Activated naive CD8-positive, alpha-beta T cell (primary cell): ENCODE data around the gene NPTX1.
"Not testable (repeated sequence)": the region's sequence is repeated elsewhere in the genome, so short reads cannot be mapped to it uniquely, and the experiment has no call there.

Source experiments
- H3K27ac Mint-ChIP-seq: one replicate; pipeline ENCODE4 v1.8.0; 2021; ENCODE audit warnings: mixed read lengths
- H3K27me3 Mint-ChIP-seq: one replicate; pipeline ENCODE4 v1.8.0; 2021; ENCODE audit warnings: mixed read lengths
- H3K36me3 Mint-ChIP-seq: one replicate; pipeline ENCODE4 v1.8.0; 2021; ENCODE audit warnings: mixed read lengths
- H3K4me1 Mint-ChIP-seq: one replicate; pipeline ENCODE4 v1.8.0; 2021; ENCODE audit warnings: low read depth, mixed read lengths
- H3K4me3 Mint-ChIP-seq: one replicate; pipeline ENCODE4 v1.8.0; 2021; ENCODE audit warnings: mild to moderate bottlenecking, mixed read lengths
- H3K9me3 Mint-ChIP-seq: one replicate; pipeline ENCODE4 v1.8.0; 2021; ENCODE audit warnings: low read depth, mixed read lengths

The NPTX1 gene

GRCh38 chr17:80510132-80510531 is 33.7 kb upstream of the NPTX1 start:
- Mint-ChIP-seq H3K4me3 (no peak overlapping the region), H3K36me3 (no peaks in the 10 kb centered on the region), H3K27ac (no peak overlapping the region)

GRCh38 chr17:80509311-80509710 is 32.9 kb upstream of the NPTX1 start:
- no peaks in the 10 kb centered on the region for H3K4me1 Mint-ChIP-seq
- no peaks in the 10 kb centered on the region for H3K9me3 Mint-ChIP-seq
- H3K27ac Mint-ChIP-seq: no peak overlapping the region
- no peaks in the 10 kb centered on the region for H3K36me3 Mint-ChIP-seq
- peaks cover 3% of the 10 kb centered on the region for H3K27me3 Mint-ChIP-seq
- H3K4me3 Mint-ChIP-seq: no peak overlapping the region

More at GRCh38 chr17:80510132-80510531, 33.7 kb upstream of the NPTX1 start:
- H3K4me1 Mint-ChIP-seq: no peaks in the 10 kb centered on the region
- no peaks in the 10 kb centered on the region for H3K9me3 Mint-ChIP-seq
- peaks cover 2% of the 10 kb centered on the region for H3K27me3 Mint-ChIP-seq

- no peaks in the 10 kb centered on the region for H3K9me3 Mint-ChIP-seq
- no peaks in the 10 kb centered on the region for H3K4me1 Mint-ChIP-seq
Measured at GRCh38 chr17:80507965-80508364, 31.6 kb upstream of the NPTX1 start.

GRCh38 chr17:80507177-80507576 is 30.8 kb upstream of the NPTX1 start:
- H3K27me3 Mint-ChIP-seq, H3K9me3 Mint-ChIP-seq, H3K36me3 Mint-ChIP-seq, H3K27ac Mint-ChIP-seq, H3K4me3 Mint-ChIP-seq, H3K4me1 Mint-ChIP-seq: not testable (repeated sequence)

More at GRCh38 chr17:80507965-80508364, 31.6 kb upstream of the NPTX1 start:
- no peak overlapping the region for H3K4me3 Mint-ChIP-seq
- H3K27me3 Mint-ChIP-seq: peaks cover 2% of the 10 kb centered on the region
- no peak overlapping the region for H3K27ac Mint-ChIP-seq
- no peaks in the 10 kb centered on the region for H3K36me3 Mint-ChIP-seq

GRCh38 chr17:80504686-80505413 is 28.4 kb upstream of the NPTX1 start:
- H3K27me3 Mint-ChIP-seq: peaks cover 2% of the 10 kb centered on the region
- H3K27ac Mint-ChIP-seq: no peak overlapping the region
- no peaks in the 10 kb centered on the region for H3K4me1 Mint-ChIP-seq
- H3K4me3 Mint-ChIP-seq: no peak overlapping the region
- no peaks in the 10 kb centered on the region for H3K36me3 Mint-ChIP-seq
- no peaks in the 10 kb centered on the region for H3K9me3 Mint-ChIP-seq

GRCh38 chr17:80503921-80504320 is 27.5 kb upstream of the NPTX1 start:
- no peaks in the 10 kb centered on the region for H3K4me1 Mint-ChIP-seq
- no peak overlapping the region for H3K27ac Mint-ChIP-seq
- peaks cover 2% of the 10 kb centered on the region for H3K27me3 Mint-ChIP-seq
- H3K36me3 Mint-ChIP-seq: no peaks in the 10 kb centered on the region
- H3K4me3 Mint-ChIP-seq: no peak overlapping the region
- H3K9me3 Mint-ChIP-seq: no peaks in the 10 kb centered on the region

GRCh38 chr17:80503031-80503430 is 26.6 kb upstream of the NPTX1 start:
- no peaks in the 10 kb centered on the region for H3K36me3 Mint-ChIP-seq
- peaks cover 2% of the 10 kb centered on the region for H3K27me3 Mint-ChIP-seq
- H3K4me3 Mint-ChIP-seq: no peak overlapping the region
- H3K9me3 Mint-ChIP-seq: no peaks in the 10 kb centered on the region
- H3K4me1 Mint-ChIP-seq: no peaks in the 10 kb centered on the region
- no peak overlapping the region for H3K27ac Mint-ChIP-seq

GRCh38 chr17:80502578-80502877 is 26.1 kb upstream of the NPTX1 start:
- no peak overlapping the region for H3K4me3 Mint-ChIP-seq
- no peaks in the 10 kb centered on the region for H3K9me3 Mint-ChIP-seq
- peaks cover 4% of the 10 kb centered on the region for H3K4me1 Mint-ChIP-seq
- H3K36me3 Mint-ChIP-seq: no peaks in the 10 kb centered on the region
- no peak overlapping the region for H3K27ac Mint-ChIP-seq
- peaks cover 2% of the 10 kb centered on the region for H3K27me3 Mint-ChIP-seq

GRCh38 chr17:80501741-80502577 is 25.6 kb upstream of the NPTX1 start:
- no peak overlapping the region for H3K27ac Mint-ChIP-seq
- no peaks in the 10 kb centered on the region for H3K36me3 Mint-ChIP-seq
- H3K9me3 Mint-ChIP-seq: no peaks in the 10 kb centered on the region
- H3K4me3 Mint-ChIP-seq: no peak overlapping the region
- H3K27me3 Mint-ChIP-seq: peaks cover 2% of the 10 kb centered on the region
- H3K4me1 Mint-ChIP-seq: peaks cover 7% of the 10 kb centered on the region

- Mint-ChIP-seq H3K4me1 (peaks cover 7% of the 10 kb centered on the region), H3K9me3 (no peaks in the 10 kb centered on the region), H3K36me3 (no peaks in the 10 kb centered on the region), H3K27me3 (peaks cover 1% of the 10 kb centered on the region), H3K4me3 (no peak overlapping the region), H3K27ac (no peak overlapping the region)
Measured at GRCh38 chr17:80499961-80500665, 23.7 kb upstream of the NPTX1 start.

GRCh38 chr17:80499560-80499959 is 23.2 kb upstream of the NPTX1 start:
- no peaks in the 10 kb centered on the region for H3K9me3 Mint-ChIP-seq

GRCh38 chr17:80498920-80499410 is 22.6 kb upstream of the NPTX1 start:
- Mint-ChIP-seq H3K4me3 (no peak overlapping the region), H3K4me1 (peaks cover 7% of the 10 kb centered on the region), H3K27me3 (no peaks in the 10 kb centered on the region), H3K36me3 (no peaks in the 10 kb centered on the region), H3K27ac (no peak overlapping the region), H3K9me3 (no peaks in the 10 kb centered on the region)

More at GRCh38 chr17:80499560-80499959, 23.2 kb upstream of the NPTX1 start:
- H3K27ac Mint-ChIP-seq: no peak overlapping the region
- no peaks in the 10 kb centered on the region for H3K36me3 Mint-ChIP-seq
- peaks cover 7% of the 10 kb centered on the region for H3K4me1 Mint-ChIP-seq
- H3K27me3 Mint-ChIP-seq: no peaks in the 10 kb centered on the region
- H3K4me3 Mint-ChIP-seq: no peak overlapping the region

GRCh38 chr17:80498242-80498919 is 22.0 kb upstream of the NPTX1 start:
- Mint-ChIP-seq H3K4me1 (peaks cover 7% of the 10 kb centered on the region), H3K27ac (no peak overlapping the region), H3K4me3 (no peak overlapping the region), H3K27me3 (no peaks in the 10 kb centered on the region), H3K36me3 (no peaks in the 10 kb centered on the region), H3K9me3 (no peaks in the 10 kb centered on the region)

GRCh38 chr17:80497726-80498241 is 21.4 kb upstream of the NPTX1 start:
- Mint-ChIP-seq H3K9me3 (no peaks in the 10 kb centered on the region), H3K36me3 (no peaks in the 10 kb centered on the region), H3K4me1 (peaks cover 7% of the 10 kb centered on the region), H3K27ac (no peak overlapping the region), H3K27me3 (no peaks in the 10 kb centered on the region), H3K4me3 (no peak overlapping the region)
